ENCODE data around the gene GOSR2.

The GOSR2 gene

DNA sequence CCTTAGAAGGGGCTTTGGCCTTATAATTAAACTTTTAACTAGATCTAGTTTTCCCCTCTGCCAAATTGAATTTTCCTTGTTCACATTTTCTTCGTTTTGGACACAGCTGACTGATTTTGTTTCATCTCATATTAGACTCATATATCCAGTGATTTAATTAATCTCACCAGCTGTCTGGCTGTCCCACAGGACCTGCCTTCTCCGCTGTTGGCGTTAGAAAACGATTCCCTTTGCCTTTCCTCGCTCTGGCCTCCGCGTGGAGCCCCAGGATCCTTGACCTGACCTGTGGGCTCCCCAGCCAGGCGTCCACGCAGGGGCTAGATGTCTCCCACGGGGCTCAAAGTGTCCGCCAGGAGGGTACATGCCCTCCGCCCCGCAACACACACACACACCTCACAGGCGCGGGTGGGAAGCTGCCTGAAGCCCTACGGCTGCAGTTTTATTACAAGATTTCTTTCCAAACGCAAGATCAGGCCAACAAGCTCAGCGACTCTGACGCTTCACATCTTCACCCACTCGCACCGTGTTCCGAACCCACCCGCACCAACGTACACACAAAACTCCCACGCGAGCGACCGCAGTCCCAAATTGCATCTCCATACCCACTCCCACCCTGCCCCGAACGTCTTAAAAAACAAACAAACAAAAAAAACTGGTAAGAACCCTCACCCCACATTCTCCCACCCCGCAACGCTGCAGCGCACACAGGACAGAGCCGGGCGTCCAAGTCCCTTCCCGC, 55.0 kb downstream of the GOSR2 start:
- no peak for TF ChIP-seq ZFX (IDR thresholded peaks at IDR 0.05; ENCODE audit: borderline replicate concordance)
- no peak for TF ChIP-seq CTCF (IDR thresholded peaks at IDR 0.05)
- H3K27ac ChIP-seq: peak overlapping the region; percentile 69

GRCh38 chr17:46978489-46979146, 55.7 kb downstream of the GOSR2 start:
- H3K27ac ChIP-seq: peak overlapping the region; percentile 69
- TF ChIP-seq CTCF (IDR thresholded peaks at IDR 0.05): peak; percentile 21; the same call in 1 of the 2 replicates
- TF ChIP-seq ZFX (IDR thresholded peaks at IDR 0.05; ENCODE audit: borderline replicate concordance): no peak

DNA sequence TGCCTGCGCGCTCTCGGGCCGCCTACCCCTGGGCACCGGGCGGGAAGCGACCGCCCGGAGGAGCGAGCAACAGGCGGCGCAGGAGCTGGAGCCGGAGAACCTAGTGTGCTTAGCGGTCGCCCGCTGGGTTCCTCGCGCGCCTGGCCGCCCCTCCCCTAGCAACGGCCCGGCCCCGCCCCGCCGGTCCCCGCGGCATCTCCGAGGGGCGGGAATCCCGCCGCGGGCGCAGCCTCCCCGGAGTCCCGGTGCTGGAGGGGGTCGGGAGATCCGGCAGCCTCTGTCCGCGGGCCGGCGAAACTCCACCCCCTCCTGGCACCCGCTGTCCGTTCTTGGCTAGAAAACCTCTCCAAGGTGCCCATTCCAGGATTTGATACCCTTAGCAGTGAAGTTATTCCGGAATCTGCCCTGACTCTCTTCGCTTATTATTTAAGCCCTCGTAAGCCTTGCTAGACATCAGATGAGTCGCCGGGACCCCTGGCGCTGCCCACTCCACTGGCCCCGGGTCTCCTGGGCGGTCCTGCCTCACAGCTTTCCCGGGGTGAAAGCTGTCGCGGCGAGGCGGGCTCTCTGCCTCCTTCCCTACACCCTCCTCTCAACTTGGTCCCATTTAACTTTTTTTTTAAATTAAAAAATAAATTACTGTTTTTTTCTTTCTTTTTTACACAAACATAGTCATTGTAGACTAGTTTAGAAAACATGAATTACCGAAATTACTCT, 56.3 kb downstream of the GOSR2 start, which contains the start of gene RPRML:
RPRML (minus strand) TSS at position 107 of the 717 bp plus-strand sequence. CDS start 246 bp downstream, outside the sequence.
- peak; percentile 3; the same call in 1 of the 2 replicates for TF ChIP-seq CTCF (IDR thresholded peaks at IDR 0.05)
- TF ChIP-seq ZFX (IDR thresholded peaks at IDR 0.05; ENCODE audit: borderline replicate concordance): no peak
- H3K27ac ChIP-seq: peak within 1 kb of the TSS; percentile 69

DNA sequence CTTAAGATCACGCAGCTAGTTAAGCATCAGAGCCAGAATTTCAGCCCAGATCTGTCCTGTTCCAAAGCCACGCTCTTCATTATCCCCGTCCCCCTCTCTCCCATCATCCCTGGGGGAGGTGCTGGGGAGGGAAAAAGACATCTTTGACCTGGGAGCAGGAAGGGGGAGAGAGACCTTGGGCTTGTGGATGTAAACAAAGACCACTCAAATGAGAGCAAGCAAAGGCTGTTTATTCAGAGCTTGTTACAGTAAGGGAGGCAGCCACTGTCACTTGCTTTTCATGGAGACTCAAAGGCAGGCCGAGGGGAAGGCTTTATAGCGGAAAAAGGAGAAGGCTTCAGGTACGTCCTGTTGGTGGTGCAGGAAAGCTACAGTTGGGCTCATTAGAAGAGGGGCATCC, 59.6 kb downstream of the GOSR2 start:
- H3K27ac ChIP-seq: no peak overlapping the region
- TF ChIP-seq ZFX (IDR thresholded peaks at IDR 0.05; ENCODE audit: borderline replicate concordance): no peak
- no peak for TF ChIP-seq CTCF (IDR thresholded peaks at IDR 0.05)

- H3K27ac ChIP-seq: peak overlapping the region; percentile 96
- TF ChIP-seq CTCF (IDR thresholded peaks at IDR 0.05) (no peak), ZFX (IDR thresholded peaks at IDR 0.05; ENCODE audit: borderline replicate concordance) (no peak)
These were observed 60.8 kb downstream of the GOSR2 start for GRCh38 chr17:46983782-46984181.

GRCh38 chr17:46984341-46984740, 61.4 kb downstream of the GOSR2 start:
- peak overlapping the region; percentile 96 for H3K27ac ChIP-seq
- TF ChIP-seq ZFX (IDR thresholded peaks at IDR 0.05; ENCODE audit: borderline replicate concordance): no peak
- TF ChIP-seq CTCF (IDR thresholded peaks at IDR 0.05): no peak

All from 22Rv1 (cell line).